AG08395 (cell line): ENCODE measurements around the gene PSMC3IP.

Experiments
- DNase-seq: peaks from one replicate; pipeline ENCODE4 v3.0.0; 2012; ENCODE audit warnings: mixed read lengths, low spot score

The PSMC3IP gene

DNA sequence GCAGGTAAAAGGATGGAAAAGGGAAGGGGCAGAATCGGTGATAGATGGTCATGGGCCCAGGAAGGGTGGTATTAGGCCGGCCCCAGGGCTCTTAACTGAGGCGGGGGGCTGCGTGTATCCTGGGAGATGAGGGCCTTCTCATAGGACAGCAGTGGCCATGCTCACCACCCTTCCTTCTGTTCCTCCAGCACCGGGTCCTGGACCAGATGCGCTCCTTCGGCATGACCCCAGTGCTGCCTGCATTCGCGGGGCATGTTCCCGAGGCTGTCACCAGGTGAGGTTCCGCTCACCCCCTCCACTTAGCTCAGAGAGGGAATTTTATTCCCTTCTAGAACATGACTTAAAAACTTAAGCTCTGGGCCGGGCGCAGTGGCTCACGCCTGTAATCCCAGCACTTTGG lies 39.0 kb downstream of the PSMC3IP start:
- no peak for DNase-seq

DNA sequence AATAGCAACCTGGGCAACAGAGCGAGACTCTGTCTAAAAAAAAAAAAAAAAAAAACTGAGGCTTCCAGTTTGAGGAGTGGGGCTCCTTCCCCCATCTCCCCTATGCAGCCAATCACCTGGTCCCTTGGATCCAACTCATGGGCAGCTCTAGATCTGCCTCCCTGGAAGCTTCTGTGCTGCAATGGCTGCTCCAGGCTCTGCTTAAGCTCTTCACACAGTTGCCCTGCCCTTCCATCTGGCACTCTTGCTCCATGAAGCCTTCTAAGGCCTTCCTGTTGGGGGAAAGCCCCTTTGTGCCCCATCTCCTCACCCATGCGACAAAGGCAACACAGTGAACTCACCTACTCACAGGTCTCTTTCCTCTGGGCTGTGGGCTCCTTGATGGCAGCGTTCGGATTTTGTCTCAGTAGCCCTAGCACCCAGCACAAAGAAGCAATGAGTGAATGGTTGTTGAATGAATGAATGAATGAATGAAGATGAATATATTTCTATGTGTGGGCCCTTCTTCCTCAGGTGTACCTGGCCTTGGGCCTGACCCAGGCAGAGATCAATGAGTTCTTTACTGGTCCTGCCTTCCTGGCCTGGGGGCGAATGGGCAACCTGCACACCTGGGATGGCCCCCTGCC lies 39.6 kb downstream of the PSMC3IP start:
- DNase-seq: no peak

DNA sequence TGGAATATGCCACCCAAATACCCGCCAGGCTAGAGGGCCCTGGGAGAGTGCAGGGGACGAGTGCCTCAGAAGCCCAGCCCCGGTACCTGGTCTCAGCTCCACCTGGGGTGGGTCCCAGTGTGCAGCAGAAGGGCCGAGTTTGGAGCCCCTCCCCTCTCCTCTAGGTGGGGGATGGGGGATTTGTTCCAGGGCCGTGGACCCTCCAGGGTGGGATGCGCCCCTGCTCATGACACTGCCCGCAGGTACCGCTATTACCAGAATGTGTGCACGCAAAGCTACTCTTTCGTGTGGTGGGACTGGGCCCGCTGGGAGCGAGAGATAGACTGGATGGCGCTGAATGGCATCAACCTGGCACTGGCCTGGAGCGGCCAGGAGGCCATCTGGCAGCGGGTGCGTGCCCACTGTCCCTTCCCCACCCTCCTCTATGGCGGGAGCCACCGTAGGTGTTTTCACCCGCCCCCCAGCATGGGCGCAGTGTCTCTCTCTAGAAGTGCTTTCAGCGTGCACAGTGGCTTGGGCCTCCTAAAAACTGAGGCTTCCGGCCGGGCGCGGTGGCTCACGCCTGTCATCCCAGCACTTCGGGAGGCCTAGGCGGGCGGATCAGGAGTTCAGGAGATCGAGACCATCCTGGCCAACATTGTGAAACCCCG lies 40.2 kb downstream of the PSMC3IP start:
- DNase-seq: no peak

DNA sequence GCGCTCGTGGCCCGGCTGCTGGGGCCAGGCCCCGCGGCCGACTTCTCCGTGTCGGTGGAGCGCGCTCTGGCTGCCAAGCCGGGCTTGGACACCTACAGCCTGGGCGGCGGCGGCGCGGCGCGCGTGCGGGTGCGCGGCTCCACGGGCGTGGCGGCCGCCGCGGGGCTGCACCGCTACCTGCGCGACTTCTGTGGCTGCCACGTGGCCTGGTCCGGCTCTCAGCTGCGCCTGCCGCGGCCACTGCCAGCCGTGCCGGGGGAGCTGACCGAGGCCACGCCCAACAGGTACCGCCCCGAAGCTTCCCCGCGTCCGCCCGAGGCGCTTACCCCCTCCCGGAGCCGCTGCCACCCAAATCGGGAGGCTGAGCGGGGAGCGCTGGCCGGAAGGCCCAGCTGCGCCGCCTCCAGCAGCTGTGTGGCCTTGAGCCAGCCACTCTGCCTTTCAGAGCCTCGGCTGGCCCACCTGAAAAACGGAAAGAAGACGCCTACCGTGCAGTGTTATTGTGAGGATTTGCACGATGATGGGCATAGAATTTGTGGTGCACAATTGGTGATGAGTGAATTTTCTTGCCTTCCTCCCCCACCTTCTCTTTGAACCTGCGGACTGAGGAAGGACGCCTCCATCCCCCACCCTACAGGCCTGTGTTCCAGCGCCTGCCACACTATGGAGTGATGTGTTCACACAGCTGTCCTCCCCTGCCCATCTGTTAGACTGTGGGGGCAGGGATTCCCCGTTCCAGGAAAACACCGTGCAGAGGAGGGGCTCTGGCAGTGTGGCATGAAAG lies 41.0 kb downstream of the PSMC3IP start:
- peak; percentile 93 for DNase-seq

DNA sequence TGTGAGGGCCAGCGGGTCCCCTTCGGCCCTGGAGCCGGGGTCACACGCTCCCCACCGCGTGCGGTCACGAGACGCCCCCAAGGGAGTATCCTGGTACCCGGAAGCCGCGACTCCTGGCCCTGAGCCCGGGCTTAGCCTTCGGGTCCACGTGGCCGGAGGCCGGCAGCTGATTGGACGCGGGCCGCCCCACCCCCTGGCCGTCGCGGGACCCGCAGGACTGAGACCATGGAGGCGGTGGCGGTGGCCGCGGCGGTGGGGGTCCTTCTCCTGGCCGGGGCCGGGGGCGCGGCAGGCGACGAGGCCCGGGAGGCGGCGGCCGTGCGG lies 41.5 kb downstream of the PSMC3IP start, which contains the start of gene NAGLU:
Gene NAGLU, plus strand, starts transcription at position 194 of the 324 bp plus-strand sequence. Its CDS starts 32 bp downstream, at position 226.
- DNase-seq: peak; percentile 100

DNA sequence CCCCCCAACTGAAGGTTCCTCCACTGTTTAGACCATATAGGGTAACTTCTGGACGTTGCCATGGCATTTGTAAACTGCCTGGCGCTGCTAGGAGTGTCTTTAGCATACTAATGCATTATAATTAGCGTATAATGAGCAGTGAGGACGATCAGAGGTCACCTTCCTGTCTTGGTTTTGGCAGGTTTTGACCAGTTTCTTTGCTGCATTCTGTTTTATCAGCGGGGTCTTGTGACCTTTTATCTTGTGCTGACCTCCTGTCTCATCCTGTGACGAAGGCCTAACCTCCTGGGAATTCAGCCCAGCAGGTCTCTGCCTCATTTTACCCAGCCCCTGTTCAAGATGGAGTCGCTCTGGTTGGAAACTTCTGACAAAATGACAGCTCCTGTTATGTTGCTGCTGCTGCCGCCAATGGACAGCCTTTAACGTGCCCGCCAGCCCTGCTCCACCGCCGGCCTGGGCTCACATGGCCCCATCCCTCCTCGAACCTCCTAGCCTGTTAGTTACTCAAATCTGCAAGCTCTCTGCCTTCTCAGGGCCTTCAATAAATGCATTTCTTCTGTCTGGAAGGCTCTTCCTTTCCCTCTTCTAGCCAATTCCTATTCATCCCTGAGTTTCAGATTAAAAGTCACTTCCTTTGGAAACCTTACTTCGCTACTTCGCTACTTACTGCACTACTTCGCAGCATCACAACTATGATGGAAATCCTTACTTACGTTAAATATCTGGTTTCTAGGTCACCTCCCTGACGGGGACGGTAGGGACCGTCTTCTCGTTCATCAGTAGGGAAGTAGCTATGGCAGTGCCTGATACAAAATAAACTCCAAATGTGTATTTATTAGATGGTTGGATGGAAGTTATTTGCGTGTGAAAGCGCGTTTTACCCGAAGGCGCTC lies 42.1 kb downstream of the PSMC3IP start:
- no peak for DNase-seq

GRCh38 chr17:42531455-42532354 lies 45.8 kb downstream of the PSMC3IP start:
- DNase-seq: peak; percentile 41

DNA sequence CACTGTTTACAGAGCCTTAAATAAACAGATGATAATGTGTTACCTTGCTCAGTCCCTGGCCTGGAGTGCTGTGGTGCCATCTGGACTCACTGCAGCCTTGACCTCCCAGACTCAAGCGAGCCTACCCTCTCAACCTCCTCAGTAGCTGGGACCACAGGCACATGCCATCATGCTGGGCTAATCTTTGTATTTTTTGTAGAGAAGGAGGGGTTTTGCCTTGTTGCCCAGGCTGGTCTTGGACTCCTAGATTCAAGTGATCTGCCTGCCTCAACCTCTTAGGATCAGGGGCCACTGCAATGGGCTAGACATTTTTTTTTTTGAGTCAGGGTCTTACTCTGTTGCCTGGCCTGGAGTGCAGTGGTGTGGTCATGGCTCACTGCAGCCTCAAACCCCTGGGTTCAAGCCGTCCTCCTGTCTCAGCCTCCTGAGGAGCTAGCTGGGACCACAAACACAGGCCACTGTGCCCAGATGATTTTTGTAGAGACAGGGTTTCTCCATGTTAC lies 46.5 kb downstream of the PSMC3IP start:
- DNase-seq: no peak

GRCh38 chr17:42529061-42529460 lies 48.5 kb downstream of the PSMC3IP start:
- DNase-seq: no peak

DNA sequence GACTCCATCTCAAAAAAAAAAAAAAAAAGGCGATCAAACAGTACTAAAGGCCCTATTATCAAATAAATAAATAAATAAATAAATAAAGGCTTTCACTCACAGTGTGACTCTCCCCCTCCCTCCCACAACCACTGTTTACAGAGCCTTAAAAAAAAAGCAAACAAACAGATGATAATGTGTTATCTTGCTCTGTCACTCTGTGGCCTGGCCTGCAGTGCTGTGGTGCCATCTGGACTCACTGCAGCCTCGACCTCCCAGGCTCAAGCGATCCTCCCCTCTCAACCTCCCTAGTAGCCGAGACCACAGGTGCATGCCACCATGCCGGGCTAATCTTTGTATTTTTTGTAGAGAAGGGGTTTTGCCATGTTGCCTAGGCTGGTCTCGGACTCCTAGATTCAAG lies 49.6 kb downstream of the PSMC3IP start:
- no peak for DNase-seq

DNA sequence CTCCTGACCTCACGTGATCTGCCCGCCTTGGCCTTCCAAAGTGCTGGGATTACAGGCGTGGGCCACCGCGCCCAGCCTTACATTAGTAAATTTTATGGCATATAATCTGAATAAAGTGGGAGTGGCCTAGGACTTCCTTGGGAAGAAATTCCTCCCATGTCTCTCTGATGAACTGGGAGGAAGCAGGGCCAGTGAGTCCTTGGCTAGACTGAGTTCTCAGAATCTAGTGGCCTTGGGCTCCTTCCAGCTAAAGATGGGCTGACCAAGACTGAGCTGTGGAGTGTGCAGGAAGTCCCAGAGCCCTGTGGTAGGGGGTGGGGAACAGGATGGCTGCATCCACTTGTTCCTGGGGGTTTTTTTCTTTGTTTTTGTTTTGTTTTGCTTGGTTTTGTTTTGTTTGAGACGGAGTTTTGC lies 51.5 kb downstream of the PSMC3IP start:
- peak; percentile 46 for DNase-seq

- DNase-seq: peak; percentile 46
Observed at GRCh38 chr17:42525221-42525620, 52.3 kb downstream of the PSMC3IP start.

- DNase-seq: no peak
Observed at GRCh38 chr17:42522798-42523278, 54.7 kb downstream of the PSMC3IP start.
